Tibial artery (tissue), 4 donors: ENCODE measurements around the gene ETAA1.

ENCODE experiments used
- DNase-seq, 2 donors: peaks; one replicate each; pipeline ENCODE4 v3.0.0-alpha.2; 2019
- H3K27ac ChIP-seq, 2 donors: fragments of 200-600 bp; sonication (generic) in 1 of 2; 1 replicate in 1 of 2; 2 replicates in 1 of 2; pipeline ENCODE4 v1.5.1; 2018 to 2019; ENCODE audit warnings: mild to moderate bottlenecking in 1 of 2
- H3K27me3 ChIP-seq, 2 donors: fragments of 200-600 bp; sonication (generic) in 1 of 2; one replicate each; pipeline versions ENCODE4 v1.5.1 to v1.6.0; 2016 to 2019
- H3K36me3 ChIP-seq, 3 donors: fragments of 200-600 bp; sonication (generic) in 2 of 3; one replicate each; pipeline ENCODE4 v1.5.1; 2016 to 2019; ENCODE audit warnings: mild to moderate bottlenecking in 2 of 3
- H3K4me1 ChIP-seq, 4 donors: fragments of 200-600 bp; sonication (generic) in 2 of 4; 1 replicate in 3 of 4; 2 replicates in 1 of 4; pipeline ENCODE4 v1.5.1; 2016 to 2019
- H3K4me3 ChIP-seq, 2 donors: fragments of 200-600 bp; sonication (generic) in 1 of 2; 1 replicate in 1 of 2; 2 replicates in 1 of 2; pipeline ENCODE4 v1.5.1; 2018 to 2019; ENCODE audit warnings: mild to moderate bottlenecking in 2 of 2
- H3K9me3 ChIP-seq, 3 donors: fragments of 200-600 bp; sonication (generic) in 1 of 3; one replicate each; pipeline ENCODE4 v1.5.1; 2016 to 2019
- CTCF ChIP-seq, 2 experiments: fragments of 200-600 bp in 1 of 2; fragments of 450-650 bp in 1 of 2; IDR thresholded peaks; one replicate each; pipeline ENCODE4 v1.5.1; 2017 to 2019; ENCODE audit warnings: antibody characterized with exemption in 2 of 2, mild to moderate bottlenecking in 1 of 2, moderate library complexity in 1 of 2
- intact Hi-C: fragments of 100-400 bp; cut with DNase I; formaldehyde crosslinking; loops from one replicate; pipeline ENCODE4 v1.15.0; 2023; ENCODE audit warnings: low total_unique reads

Gene ETAA1

GRCh38 chr2:67379048-67379447 lies 18.1 kb upstream of the ETAA1 start:
- H3K27ac ChIP-seq = no peak overlapping the region
- no peaks in the 10 kb centered on the region for H3K27me3 ChIP-seq
- no peak for TF ChIP-seq CTCF (IDR thresholded peaks at IDR 0.05)
- H3K4me1 ChIP-seq = peaks cover 0 to 4% (median 2%) of the 10 kb centered on the region in 4 donors
- no peak overlapping the region for H3K4me3 ChIP-seq
- H3K9me3 ChIP-seq = no peaks in the 10 kb centered on the region
- no peak for DNase-seq
- no peaks in the 10 kb centered on the region for H3K36me3 ChIP-seq
- intact Hi-C loops = no loop called here

GRCh38 chr2:67384123-67384822 lies 12.9 kb upstream of the ETAA1 start:
- Histone ChIP-seq H3K27ac (no peak overlapping the region), H3K4me3 (no peak overlapping the region), H3K4me1 (peaks cover 0 to 26% (median 11%) of the 10 kb centered on the region in 4 donors), H3K9me3 (no peaks in the 10 kb centered on the region), H3K27me3 (no peaks in the 10 kb centered on the region), H3K36me3 (no peaks in the 10 kb centered on the region)
- TF ChIP-seq CTCF (IDR thresholded peaks at IDR 0.05) = no peak
- intact Hi-C loops = no loop called here
- DNase-seq = no peak

GRCh38 chr2:67388680-67389079 lies 8.5 kb upstream of the ETAA1 start:
- no peak overlapping the region for H3K4me3 ChIP-seq
- intact Hi-C loops = no loop called here
- H3K27ac ChIP-seq = peak overlapping the region; percentile 52 to 64
- no peaks in the 10 kb centered on the region for H3K36me3 ChIP-seq
- H3K9me3 ChIP-seq = no peaks in the 10 kb centered on the region
- no peaks in the 10 kb centered on the region for H3K27me3 ChIP-seq
- no peak for DNase-seq
- no peak for TF ChIP-seq CTCF (IDR thresholded peaks at IDR 0.05)
- peaks cover 0 to 40% (median 15%) of the 10 kb centered on the region in 4 donors for H3K4me1 ChIP-seq

GRCh38 chr2:67389286-67389685 lies 7.8 kb upstream of the ETAA1 start:
- peak overlapping the region; percentile 52 to 64 for H3K27ac ChIP-seq
- intact Hi-C loops = no loop called here
- H3K36me3 ChIP-seq = no peaks in the 10 kb centered on the region
- no peak for DNase-seq
- H3K9me3 ChIP-seq = no peaks in the 10 kb centered on the region
- H3K4me3 ChIP-seq = no peak overlapping the region
- no peaks in the 10 kb centered on the region for H3K27me3 ChIP-seq
- no peak for TF ChIP-seq CTCF (IDR thresholded peaks at IDR 0.05)
- peaks cover 0 to 40% (median 15%) of the 10 kb centered on the region in 4 donors for H3K4me1 ChIP-seq

GRCh38 chr2:67389788-67390187 lies 7.3 kb upstream of the ETAA1 start:
- no peak overlapping the region for H3K4me3 ChIP-seq
- TF ChIP-seq CTCF (IDR thresholded peaks at IDR 0.05) = no peak
- H3K36me3 ChIP-seq = no peaks in the 10 kb centered on the region
- intact Hi-C loops = no loop called here
- no peaks in the 10 kb centered on the region for H3K27me3 ChIP-seq
- peaks cover 0 to 45% (median 15%) of the 10 kb centered on the region in 4 donors for H3K4me1 ChIP-seq
- peak overlapping the region; percentile 52 to 64 for H3K27ac ChIP-seq
- DNase-seq = no peak
- no peaks in the 10 kb centered on the region for H3K9me3 ChIP-seq
